HG02623 (cell line): ENCODE data around the gene REXO5.
A peak's percentile ranks its signal among the peaks of the same experiment; 100 is the strongest.
"Not testable (repeated sequence)": the region's sequence is repeated elsewhere in the genome, so short reads cannot be mapped to it uniquely, and the experiment has no call there.

Experiments used
- ATAC-seq: cut with Tn5 transposase; IDR thresholded peaks from one replicate; pipeline ENCODE4 v1.9.1; 2021; ENCODE audit warnings: moderate library complexity; ENCODE audit not compliant: unreplicated experiment

The REXO5 gene

DNA sequence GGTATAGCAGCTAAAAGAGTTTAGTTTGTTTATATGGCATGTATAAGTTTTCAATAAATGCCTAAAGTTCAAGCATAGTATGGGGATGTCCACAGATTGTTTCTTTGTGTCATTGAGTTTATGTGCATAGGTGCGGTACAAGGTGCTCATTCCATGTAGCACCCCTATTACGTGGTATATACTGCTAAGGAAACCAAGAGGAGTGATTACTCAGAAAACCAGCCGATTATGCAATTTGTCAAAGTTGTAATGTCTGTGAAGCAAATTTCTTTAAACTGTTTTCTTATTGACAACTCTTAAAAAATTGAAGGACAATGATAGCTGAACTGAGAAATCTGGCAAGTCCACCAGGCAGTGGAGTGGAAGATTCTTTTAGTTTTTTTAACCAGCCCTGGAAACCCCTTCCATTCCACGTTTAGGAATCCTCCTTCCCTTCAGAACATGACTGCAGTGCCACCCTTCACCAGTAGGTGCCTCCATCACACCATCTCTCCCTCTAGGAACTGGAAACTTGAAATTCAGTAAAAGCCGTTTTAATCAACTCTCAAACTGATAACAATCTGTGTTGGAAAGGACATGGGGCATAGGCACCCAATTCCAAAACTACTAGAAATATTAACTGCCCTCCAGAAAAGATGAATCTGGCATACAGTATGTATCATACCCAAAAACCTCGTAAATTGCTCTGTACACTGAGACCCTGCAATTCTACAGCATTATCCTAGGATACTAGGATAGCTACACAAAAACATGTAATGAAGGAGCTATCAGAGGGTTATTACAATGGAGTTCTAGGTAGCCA, 43.5 kb downstream of the REXO5 start:
- no peak for ATAC-seq

DNA sequence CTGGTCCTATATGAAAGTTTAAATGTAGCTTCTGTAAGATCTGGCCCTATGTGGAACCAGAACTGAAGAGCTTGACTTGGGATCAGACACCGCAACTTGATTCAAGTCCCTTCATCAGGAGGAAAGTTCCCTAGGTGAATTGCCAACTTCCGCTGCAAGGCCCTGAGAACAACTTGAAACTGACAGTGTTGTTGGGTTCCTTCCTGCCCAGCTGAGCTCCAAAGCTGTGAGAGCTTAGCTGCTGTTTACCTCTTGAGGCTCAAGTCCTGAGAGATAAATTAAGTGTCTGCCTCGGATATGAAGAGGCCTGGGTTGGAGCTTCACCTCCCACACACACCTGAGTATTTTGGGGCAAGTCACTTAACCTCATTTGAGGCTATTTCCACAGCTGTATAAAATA, 44.7 kb downstream of the REXO5 start:
- ATAC-seq = no peak

DNA sequence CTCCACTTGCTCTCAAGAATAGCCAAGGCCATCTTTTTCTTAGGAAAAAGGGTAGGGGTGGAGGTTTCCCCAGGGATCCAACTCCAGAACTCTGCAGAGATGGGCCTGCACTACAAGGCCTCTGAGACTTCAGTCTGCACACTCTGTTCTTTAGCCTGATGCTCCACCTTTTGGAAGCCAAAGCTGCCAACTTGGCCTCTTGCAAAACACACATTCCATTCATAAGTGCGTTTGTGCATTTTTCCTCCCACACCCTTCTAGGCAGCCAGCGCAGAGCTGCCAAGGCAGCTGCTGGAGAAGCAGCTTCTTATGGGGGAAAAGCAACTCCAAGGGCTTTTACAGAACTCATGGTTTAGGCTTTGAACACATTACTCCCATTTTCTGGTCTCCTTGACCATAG, 45.3 kb downstream of the REXO5 start:
- no peak for ATAC-seq

DNA sequence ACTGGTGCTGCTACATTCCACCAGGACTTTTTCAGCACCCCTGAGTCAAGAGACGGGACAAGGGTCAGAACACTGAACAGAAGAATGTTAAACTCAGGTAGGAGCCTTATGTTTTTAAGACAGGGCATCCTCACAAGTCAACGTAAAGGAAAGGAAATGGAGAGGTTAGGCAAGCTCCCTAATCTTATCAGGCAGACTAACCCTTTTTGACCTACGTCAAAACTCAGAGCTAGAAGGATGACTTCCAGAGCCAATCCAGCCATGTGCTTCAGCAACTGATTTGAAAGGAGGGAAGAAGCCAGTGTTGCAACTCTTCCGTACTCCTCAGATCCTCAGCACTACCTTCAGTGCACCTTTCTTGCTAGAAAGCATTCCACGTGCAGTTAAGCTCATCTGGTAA, 46.8 kb downstream of the REXO5 start:
- no peak for ATAC-seq

DNA sequence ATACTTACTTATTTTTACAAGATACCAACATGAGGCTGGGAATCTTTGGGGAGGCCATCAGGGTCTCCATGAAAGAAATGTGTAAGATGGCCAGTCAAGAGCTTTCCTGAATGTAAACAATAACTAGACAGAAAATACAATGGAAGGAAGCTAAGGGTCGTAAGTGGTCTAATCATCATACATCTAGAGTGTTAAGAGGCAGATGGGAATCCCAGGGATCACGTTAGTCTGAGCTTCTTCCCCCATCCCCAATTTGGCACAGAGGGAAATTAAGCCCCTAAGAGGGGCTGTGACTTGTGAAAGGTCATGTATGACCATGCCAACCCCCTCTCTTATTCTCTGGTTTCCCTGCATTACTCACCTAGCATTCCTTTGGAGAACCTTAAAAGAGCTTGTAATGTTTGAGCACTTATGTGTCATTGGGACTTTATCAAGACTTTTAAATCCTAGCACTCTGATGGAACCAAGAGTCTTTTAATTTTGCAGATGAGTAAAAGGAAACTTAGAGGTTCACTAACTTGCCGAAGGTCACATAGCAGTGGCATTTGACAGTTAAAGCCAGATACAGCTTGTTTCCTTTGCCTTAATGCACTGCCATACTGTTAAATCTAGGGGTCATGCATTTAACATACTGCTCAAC, 47.8 kb downstream of the REXO5 start:
- no peak for ATAC-seq

DNA sequence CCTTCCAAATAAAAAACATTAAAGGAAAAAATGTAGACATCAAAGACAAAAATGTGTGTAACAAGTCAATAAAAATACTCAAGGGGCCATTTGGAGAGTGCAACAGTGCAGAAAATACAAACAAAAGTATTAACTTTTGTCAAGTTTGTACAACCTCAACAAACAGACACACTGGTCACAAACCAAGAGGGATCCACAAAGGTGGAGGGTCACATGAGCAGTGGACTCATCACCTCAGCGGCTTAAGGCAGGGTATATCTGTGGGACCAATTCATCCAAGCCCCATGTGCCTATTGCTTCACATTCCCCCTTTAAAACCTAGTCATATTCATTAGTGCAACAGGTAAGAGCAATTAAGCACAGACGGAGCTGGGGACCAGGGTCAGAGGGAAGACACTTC, 48.6 kb downstream of the REXO5 start:
- ATAC-seq = no peak

DNA sequence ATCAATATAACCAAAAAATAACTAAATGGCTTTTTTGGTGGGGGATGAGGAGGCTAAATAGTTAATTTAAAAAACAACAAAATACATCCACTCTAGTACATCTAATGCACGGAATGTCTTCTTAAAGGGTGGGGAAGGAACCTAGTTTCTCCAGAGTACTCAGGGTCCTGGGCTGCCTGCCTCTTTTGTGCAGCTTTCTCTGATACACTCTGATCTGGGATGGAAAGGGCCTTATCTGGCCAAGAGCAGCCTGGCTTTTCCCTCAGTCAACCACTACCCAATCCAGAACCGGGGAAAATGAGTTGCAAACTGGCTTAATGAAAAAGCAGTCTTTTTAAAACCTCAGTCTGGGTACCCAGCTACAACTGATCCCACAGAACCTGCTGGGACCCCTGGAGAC, 51.0 kb downstream of the REXO5 start:
- no peak for ATAC-seq

DNA sequence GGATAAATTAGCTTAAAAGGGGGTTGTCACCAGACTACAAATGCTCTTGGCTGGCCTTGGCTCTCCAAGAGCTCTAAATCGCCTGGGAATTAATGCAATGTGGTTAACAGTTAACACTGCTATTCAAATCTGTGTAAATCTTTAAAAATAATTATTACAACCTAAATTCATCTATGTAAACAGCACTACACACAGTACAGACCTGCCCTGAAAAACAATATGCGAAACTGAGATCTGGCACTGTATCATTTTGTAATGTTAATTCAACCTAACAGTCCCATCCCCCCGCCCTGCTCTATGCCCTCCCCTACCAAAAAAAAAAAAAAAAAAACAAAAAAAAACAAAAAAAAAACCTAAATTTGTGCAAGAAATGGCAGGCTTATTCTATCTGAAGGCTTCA, 52.9 kb downstream of the REXO5 start:
- no peak for ATAC-seq

DNA sequence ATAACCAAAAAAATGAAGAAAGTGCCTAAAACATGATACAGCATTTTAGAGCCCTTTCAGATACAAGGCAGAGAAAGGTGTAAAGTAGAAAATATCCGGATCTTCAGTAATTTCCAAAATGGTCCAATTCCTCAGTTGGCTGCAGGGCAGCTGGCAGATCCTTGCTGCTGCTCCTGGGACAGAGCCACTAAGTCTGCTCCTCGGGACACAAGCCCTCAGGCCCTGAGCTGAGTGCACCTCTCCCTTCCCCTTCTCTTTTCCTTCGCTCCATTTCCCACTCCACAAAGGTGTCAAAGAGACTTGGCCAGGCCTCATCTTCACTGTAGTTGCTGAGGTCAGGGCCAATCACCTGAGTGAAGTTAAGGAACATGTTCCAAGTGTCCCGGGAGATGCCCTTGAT, 53.4 kb downstream of the REXO5 start:
- ATAC-seq = no peak

DNA sequence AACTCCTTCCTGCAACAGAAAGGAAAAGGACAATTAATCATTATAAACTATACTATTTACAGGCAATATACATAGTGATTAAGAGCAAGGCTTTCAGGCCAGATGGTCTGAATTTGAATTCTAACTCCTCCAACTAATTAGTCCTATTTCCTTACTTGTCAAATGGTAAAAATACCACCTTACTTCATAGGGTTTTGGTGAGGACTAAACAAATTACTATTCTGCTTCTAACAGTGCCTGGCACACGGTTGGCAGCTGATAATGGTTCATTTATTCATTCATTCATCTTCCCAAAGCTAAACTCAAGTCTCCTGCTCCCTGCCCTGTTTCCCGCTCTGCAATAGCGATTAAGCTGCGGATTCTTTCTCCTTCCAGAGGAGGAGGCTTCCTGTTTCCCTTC, 54.0 kb downstream of the REXO5 start:
- ATAC-seq = no peak

DNA sequence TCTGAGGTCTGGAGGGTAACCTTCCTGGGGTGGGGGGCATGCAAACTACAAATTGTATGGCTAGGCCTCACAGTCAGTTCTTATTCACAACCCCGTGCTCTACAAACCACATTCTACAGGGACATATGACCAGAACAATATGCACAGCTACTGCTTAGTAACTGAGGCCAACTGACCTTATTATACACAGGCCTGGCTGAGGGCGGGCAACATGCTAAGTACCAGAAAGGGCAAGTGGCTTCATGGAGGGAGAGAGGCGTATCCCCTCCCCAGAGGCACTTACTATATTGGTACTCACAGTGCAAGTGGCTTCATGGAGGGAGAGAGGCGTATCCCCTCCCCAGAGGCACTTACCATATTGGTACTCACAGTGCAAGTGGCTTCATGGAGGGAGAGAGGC, 54.7 kb downstream of the REXO5 start:
- not testable (repeated sequence) for ATAC-seq

DNA sequence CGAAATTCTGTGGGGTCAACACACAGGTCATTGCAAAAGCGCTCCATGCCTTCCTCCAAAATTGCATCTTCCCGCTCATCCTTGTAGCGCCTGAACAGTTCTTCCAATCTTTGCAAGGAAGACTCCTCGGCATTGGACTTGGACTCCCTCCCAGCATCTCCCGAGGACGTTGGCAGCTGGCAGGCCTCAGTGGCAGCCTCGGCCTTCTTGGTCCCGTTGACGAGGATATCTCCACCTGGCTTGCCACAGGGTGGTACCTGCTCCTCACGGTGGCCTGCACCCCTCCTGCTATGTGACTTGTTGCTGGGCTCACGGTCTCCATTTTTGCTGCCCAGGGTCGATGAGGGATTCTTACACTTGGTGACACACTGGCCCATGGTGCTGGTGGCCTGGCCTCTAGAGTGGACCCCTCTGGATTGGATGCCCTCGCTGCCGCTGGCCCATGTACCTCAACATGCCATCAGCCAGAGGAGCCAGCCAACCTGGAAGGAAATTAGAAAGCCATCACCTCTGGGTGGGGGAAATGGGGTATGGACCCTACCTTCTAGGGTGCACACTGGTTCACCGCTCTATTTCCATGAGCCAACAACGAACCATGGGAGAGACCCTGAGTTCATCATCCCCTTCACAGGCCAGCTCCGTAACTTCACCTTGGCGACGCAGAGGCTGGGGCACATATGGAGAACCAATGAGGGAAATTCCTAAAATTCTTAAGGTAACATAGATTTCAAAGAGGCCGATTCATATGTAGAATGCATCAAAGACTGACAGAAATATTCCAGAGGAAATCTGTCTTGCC, 56.0 kb downstream of the REXO5 start:
- ATAC-seq = no peak

DNA sequence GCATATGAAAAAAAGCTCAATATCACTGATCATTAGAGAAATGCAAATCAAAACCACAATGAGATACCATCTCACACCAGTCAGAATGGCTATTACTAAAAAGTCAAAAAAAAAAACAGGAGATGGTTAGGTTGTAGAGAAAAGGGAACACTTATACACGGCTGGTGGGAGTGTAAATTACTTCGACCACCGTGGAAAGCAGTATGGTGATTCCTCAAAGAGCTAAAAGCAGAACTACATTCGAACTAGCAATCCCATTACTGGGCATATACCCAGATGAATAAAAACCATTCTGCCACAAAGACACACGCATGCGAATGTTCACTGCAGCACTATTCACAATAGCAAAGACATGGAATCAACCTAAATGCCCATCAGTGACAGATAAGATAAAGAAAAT, 58.0 kb downstream of the REXO5 start:
- ATAC-seq = not testable (repeated sequence)

DNA sequence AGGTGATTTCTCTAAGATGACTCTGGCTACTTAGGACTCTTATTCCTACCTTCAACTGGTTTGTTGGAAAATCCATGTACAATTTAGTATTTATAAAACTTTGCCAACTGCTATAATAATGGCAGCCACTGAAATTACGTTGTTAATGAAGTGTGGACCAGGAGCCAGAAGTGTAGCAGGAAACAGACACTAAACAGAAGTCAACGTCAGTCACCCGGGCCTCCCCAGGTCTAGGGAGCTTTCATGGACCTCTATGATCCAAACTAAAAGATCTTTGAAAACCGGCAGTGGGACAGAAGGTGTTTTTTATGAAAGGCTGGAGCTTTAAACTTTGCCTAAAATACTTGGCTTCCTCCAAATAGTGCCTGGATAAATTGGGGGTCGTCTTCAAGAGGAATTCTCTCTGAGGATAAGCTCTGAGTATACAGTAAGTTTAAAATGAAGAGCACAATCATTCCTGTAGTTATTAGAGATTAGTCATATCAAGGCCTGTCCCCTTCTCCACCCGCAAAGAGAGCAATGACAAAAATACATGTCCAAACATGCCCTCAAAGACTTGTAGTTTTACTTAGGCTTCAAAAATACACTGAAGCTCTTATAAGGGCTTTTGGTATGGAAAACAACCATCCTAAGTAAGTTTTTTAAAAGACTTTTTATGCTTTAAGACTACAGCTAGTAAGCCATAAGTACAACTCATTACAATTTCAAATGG, 59.2 kb downstream of the REXO5 start:
- peak; percentile 47 for ATAC-seq

DNA sequence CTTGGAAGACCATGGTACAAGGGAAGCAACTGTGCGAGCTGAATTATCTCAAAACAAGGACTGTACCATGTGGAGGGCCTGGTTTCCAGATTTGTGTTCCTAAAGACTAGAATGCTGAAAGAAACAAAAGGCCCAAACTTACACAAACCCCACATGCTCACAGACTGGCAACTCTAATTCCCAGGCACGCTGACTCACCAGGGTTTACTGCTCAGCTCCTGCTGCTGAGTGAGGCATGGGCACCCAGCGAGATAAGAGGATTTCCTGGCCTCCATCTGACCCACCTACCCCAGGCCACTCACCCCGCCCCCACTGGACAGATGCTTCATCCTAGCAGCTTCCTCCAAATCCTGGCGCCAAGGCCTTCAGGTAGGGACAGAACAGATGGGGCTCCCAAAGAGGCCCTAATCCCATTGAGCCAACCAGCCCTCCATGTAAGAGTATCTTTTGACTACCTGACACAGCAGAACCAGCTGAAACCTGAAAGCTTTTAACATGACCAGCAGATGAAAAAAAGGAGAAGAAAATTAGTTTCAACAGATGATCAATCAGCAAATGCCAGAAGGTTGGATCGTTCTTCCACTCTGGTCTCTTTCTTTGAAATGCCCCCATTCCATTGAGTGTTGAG, 59.9 kb downstream of the REXO5 start:
- no peak for ATAC-seq

DNA sequence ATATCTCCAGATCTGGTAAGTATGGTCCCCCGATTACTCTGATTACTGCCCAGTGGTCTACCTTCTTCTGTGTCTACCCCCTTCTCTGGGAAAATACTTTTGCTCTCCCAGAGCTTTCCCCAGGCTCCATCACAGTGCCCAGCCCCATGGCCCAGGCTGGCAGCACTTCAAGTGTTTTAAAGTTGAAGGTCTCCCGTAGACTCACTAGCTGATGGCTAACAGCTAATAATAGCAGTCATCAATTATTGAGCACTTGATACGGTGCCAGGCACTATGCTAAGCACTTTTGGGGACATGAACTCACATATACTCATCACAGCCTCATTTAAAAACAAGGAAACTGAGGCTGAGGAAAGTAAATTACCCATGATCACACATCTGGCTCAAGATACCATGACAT, 60.5 kb downstream of the REXO5 start:
- ATAC-seq = no peak

DNA sequence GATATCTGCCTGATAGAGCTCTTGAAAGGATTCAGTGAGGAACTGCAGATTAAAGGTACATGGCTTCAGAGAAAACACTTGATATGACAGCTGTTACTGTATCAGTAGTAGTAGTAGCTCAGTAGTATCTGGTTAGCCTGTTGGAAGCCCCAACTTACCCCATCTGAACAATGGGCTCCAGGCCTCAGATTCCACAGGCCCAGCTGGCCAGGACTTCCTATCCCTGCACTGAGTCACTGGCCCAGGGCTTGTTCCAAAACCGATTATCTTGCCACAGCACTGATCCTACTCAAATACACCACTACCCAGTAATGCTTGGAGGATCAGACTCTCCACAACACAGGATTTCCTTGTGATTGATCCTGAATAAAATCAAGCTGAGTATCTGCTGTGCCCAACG, 61.3 kb downstream of the REXO5 start:
- ATAC-seq = no peak

DNA sequence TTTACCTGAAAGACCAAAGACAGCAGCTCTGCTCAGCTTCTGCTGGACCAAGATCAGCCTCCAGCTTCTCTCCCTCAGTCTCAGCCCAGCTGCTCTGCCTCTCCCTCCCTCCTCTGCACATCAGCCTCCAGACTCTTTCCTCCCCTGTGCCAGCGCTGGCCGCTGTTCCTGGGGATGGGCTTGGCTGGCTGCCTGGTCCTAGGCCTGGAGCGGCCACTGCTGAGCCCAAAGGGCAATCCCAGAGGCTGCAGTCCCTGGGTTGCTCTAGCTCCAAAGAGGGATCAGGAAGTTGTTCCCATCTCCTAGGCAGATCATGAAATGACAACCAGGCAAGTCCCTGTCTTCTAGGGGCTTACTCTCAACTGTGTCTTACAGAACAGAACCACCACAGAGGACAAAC, 62.6 kb downstream of the REXO5 start:
- ATAC-seq = no peak

DNA sequence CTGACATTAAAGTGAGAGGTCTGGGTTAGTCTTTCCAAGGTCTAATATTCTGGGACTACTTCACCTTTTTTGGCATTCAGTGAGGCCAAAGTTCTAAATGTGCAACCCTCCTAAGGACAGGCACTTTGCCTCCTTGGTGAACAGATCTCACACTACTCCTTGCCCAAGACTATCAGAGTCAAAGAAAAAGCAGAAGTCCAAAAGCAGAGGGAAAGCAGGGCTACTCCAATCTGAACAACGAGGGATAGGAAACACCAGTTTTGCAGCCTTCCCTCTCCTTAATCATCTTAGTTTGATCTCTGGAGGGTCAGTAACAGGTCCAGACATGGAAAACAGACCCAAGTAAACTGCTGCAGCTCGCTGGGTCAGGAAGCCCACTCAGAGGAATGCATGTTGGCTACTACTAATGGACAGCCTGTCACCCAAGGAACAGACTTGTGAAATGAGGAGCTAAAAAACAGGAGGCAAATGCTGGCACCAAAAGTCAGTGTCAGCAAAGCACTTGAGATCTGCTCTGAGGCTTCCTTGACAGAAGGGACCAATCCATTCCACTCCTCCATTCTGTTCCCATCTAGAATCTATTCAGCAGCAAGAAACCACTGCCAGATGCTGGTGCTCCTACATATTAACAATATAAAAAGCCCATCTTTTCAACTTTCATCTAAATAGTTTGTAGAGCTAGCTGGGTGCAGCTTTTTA, 63.9 kb downstream of the REXO5 start:
- ATAC-seq = no peak

DNA sequence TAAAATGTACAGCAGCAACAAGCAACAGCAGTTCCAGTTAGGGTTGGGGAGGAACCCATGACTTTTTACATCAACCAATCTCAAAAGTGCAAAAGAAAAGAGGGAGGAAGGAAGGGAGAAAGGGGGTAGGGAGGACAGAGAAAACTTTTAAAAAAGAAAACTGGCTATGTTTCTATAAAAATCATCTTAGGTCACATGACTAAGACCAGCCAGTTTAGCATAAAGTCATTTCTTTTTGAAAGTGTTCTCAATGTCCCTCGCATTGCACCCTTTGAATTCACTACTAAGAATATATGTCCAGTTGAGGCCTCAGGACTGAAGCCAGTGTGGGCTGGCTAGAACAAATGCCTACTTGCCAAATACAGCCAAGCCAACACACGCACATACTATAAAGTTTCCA, 64.9 kb downstream of the REXO5 start:
- ATAC-seq = no peak
